Measurements from ENCODE around the gene NEU1.

GRCh38 chr6:31905041-31905440 is 42.4 kb upstream of the NEU1 start:
- TF ChIP-seq CTCF (IDR thresholded peaks at IDR 0.05; ENCODE audit: insufficient read depth, low read length) = no peak
- TF ChIP-seq, protein P1, sequence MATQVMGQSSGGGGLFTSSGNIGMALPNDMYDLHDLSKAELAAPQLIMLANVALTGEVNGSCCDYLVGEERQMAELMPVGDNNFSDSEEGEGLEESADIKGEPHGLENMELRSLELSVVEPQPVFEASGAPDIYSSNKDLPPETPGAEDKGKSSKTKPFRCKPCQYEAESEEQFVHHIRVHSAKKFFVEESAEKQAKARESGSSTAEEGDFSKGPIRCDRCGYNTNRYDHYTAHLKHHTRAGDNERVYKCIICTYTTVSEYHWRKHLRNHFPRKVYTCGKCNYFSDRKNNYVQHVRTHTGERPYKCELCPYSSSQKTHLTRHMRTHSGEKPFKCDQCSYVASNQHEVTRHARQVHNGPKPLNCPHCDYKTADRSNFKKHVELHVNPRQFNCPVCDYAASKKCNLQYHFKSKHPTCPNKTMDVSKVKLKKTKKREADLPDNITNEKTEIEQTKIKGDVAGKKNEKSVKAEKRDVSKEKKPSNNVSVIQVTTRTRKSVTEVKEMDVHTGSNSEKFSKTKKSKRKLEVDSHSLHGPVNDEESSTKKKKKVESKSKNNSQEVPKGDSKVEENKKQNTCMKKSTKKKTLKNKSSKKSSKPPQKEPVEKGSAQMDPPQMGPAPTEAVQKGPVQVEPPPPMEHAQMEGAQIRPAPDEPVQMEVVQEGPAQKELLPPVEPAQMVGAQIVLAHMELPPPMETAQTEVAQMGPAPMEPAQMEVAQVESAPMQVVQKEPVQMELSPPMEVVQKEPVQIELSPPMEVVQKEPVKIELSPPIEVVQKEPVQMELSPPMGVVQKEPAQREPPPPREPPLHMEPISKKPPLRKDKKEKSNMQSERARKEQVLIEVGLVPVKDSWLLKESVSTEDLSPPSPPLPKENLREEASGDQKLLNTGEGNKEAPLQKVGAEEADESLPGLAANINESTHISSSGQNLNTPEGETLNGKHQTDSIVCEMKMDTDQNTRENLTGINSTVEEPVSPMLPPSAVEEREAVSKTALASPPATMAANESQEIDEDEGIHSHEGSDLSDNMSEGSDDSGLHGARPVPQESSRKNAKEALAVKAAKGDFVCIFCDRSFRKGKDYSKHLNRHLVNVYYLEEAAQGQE (IDR thresholded peaks at IDR 0.05; ENCODE audit: insufficient replicate concordance, low read depth) = no peak
- no peak for TF ChIP-seq POLR2AphosphoS5 (IDR thresholded peaks at IDR 0.05; ENCODE audit: low read depth)
- TF ChIP-seq GABPA (IDR thresholded peaks at IDR 0.05; ENCODE audit: low read depth) = no peak

All from HL-60 (cell line).